K562 (cell line): Measurements from ENCODE around the gene PIEZO2. TPM values are rescaled to one million over a fixed set of nuclear protein-coding genes. Genes with fewer than 3 reads are reported as not detected.

Source experiments
- ATAC-seq: fragments of 200-7000 bp; cut with Tn5 transposase; 3 replicates; pipeline ENCODE4 v1.9.1; 2020; ENCODE audit warnings: moderate library complexity
- BruUV-seq: library from RNA; stranded (reverse); fragments of 400-500 nt; replicated peaks from 2 replicates; lab custom pipeline; 2021; lab: Mats Ljungman, UMichigan
- CTCF ChIA-PET: fragments of 300-600 bp; formaldehyde crosslinking; extraction: SDS; loops from one replicate; lab custom pipeline; 2021; ENCODE audit warnings: low intra/inter-chr PET ratio; lab: Yijun Ruan, JAX
- POLR2A ChIA-PET: fragments of 300-600, 350-650 bp; sonication (Branson Sonifier 250); formaldehyde crosslinking; extraction: SDS; loops from one replicate; lab custom pipeline; 2021; ENCODE audit warnings: antibody characterized with exemption, inconsistent platforms; lab: Yijun Ruan, JAX
- DNase-seq, 4 experiments: peaks; one replicate each; pipeline versions ENCODE4 v3.0.0 to v3.0.0-alpha.2; 2011 to 2018; ENCODE audit warnings: low spot score in 3 of 4, mixed read lengths in 3 of 4; ENCODE audit errors: extremely low read depth in 1 of 4
- FAIRE-seq: peaks from 2 replicates; lab custom pipeline; 2011; peaks lifted over from hg19 to GRCh38; lab: Jason Lieb, UNC
- H2AFZ ChIP-seq: 2 replicates; pipeline ENCODE4 v1.6.0; 2011; ENCODE audit warnings: low read depth, low read length, control low read depth, inconsistent platforms
- H3K27ac ChIP-seq: fragments of 200-600 bp; 3 replicates; pipeline ENCODE4 v1.8.0; 2011; ENCODE audit warnings: low read depth, mild to moderate bottlenecking, control low read depth, inconsistent platforms, low read length, moderate library complexity, mixed read lengths; ENCODE audit errors: extremely low read depth
- H3K27me3 ChIP-seq, 2 experiments: fragments of 300-600 bp in 1 of 2; 2 replicates in 1 of 2; 3 replicates in 1 of 2; pipeline versions ENCODE4 v1.6.0 to v1.8.0; 2011; ENCODE audit warnings: inconsistent platforms in 2 of 2, low read length in 2 of 2, mild to moderate bottlenecking in 1 of 2, mixed read lengths in 1 of 2, moderate library complexity in 1 of 2; ENCODE audit not compliant: control insufficient read depth in 2 of 2, insufficient read depth in 2 of 2
- H3K36me3 ChIP-seq: fragments of 300-600 bp; 3 replicates; pipeline ENCODE4 v1.8.0; 2011; ENCODE audit warnings: mild to moderate bottlenecking, low read length, inconsistent platforms; ENCODE audit not compliant: control insufficient read depth, insufficient read depth
- H3K4me1 ChIP-seq, 2 experiments: fragments of 200-600 bp in 1 of 2; replicated peaks in 1 of 2; 2 replicates in 1 of 2; 3 replicates in 1 of 2; pipeline versions ENCODE4 v1.5.1 to v1.8.0; 2011; ENCODE audit warnings: inconsistent platforms in 2 of 2, low read length in 2 of 2, mild to moderate bottlenecking in 1 of 2, mixed read lengths in 1 of 2, moderate library complexity in 1 of 2; ENCODE audit not compliant: control insufficient read depth in 2 of 2, insufficient read depth in 2 of 2
- H3K4me2 ChIP-seq: 2 replicates; pipeline ENCODE4 v1.6.1; 2011; ENCODE audit warnings: low read length, control low read depth, inconsistent platforms, mixed read lengths; ENCODE audit not compliant: insufficient read depth
- H3K4me3 ChIP-seq: fragments of 200-600 bp; sonication (generic), shearing (Covaris generic); 2 replicates; pipeline ENCODE4 v1.5.1; 2016; ENCODE audit warnings: control low read depth, inconsistent platforms
- H3K79me2 ChIP-seq: fragments of 200-600 bp; 3 replicates; pipeline ENCODE4 v1.8.0; 2011; ENCODE audit warnings: low read length, inconsistent platforms; ENCODE audit not compliant: control insufficient read depth, insufficient read depth
- H3K9ac ChIP-seq, 2 experiments: 2 replicates each; pipeline versions ENCODE4 v1.6.0 to v1.6.1; 2011; ENCODE audit warnings: low read depth in 2 of 2, low read length in 2 of 2, control low read depth in 1 of 2, inconsistent platforms in 1 of 2, mild to moderate bottlenecking in 1 of 2, mixed read lengths in 1 of 2; ENCODE audit not compliant: insufficient read depth in 1 of 2
- H3K9me1 ChIP-seq: one replicate; pipeline ENCODE4 v1.6.0; 2011; ENCODE audit warnings: inconsistent platforms, mild to moderate bottlenecking, low read length, moderate library complexity; ENCODE audit not compliant: control insufficient read depth, insufficient read depth
- H3K9me3 ChIP-seq: replicated peaks from 2 replicates; pipeline ENCODE4 v1.5.1; 2011; ENCODE audit warnings: low read depth, low read length, inconsistent platforms; ENCODE audit not compliant: control insufficient read depth, insufficient read depth
- H4K20me1 ChIP-seq: replicated peaks from 2 replicates; pipeline ENCODE4 v1.6.1; 2011; ENCODE audit warnings: low read length, inconsistent platforms, mixed read lengths; ENCODE audit not compliant: control insufficient read depth, insufficient read depth
- ATF1 ChIP-seq, 2 experiments: fragments of 450-650 bp in 1 of 2; IDR thresholded peaks; 2 replicates each; pipeline ENCODE4 v1.6.1; 2016; ENCODE audit warnings: missing compliant biosample characterization in 1 of 2, missing genetic modification characterization in 1 of 2
- ETS1 ChIP-seq: conservative IDR thresholded peaks from 2 replicates; pipeline ENCODE4 v1.6.1; 2011; ENCODE audit warnings: low read depth, mild to moderate bottlenecking, low read length; ENCODE audit not compliant: control insufficient read depth
- EZH2 ChIP-seq: IDR thresholded peaks from 2 replicates; pipeline ENCODE4 v1.6.1; 2012; ENCODE audit warnings: low read depth, mild to moderate bottlenecking, inconsistent platforms, low read length, borderline replicate concordance
- MXI1 ChIP-seq: IDR thresholded peaks from 2 replicates; pipeline ENCODE4 v1.6.1; 2011; ENCODE audit warnings: low read depth, mild to moderate bottlenecking, improper control_type of control experiment, low read length
- PTRF ChIP-seq: fragments of 450-650 bp; IDR thresholded peaks from 2 replicates; pipeline ENCODE4 v1.6.1; 2016; ENCODE audit warnings: mild to moderate bottlenecking, missing genetic modification characterization, missing compliant biosample characterization
- SMARCA5 ChIP-seq: fragments of 450-650 bp; IDR thresholded peaks from 2 replicates; pipeline ENCODE4 v1.6.1; 2016
- TCF3 ChIP-seq: sonication (generic); formaldehyde crosslinking; IDR thresholded peaks from 2 replicates; pipeline ENCODE4 v1.4.0; 2020; ENCODE audit warnings: mild to moderate bottlenecking, missing genetic modification reagents
- TGIF2 ChIP-seq: sonication (generic); formaldehyde crosslinking; IDR thresholded peaks from 2 replicates; pipeline ENCODE4 v1.8.1; 2022; ENCODE audit warnings: mild to moderate bottlenecking, missing genetic modification reagents, moderate library complexity
- ZBTB8A ChIP-seq: fragments of 450-650 bp; IDR thresholded peaks from 2 replicates; pipeline ENCODE4 v1.6.1; 2018; ENCODE audit warnings: mild to moderate bottlenecking, moderate library complexity; ENCODE audit not compliant: partially characterized antibody
- ZNF347 ChIP-seq: fragments of 450-650 bp; formaldehyde crosslinking; IDR thresholded peaks from 2 replicates; pipeline ENCODE4 v1.4.0; 2020; ENCODE audit warnings: low read depth, mild to moderate bottlenecking, moderate library complexity
- ZNF764 ChIP-seq: fragments of 250-450 bp; sonication (Bioruptor Pico); IDR thresholded peaks from 2 replicates; pipeline ENCODE4 v1.4.0; 2020; ENCODE audit warnings: low read depth, mild to moderate bottlenecking, moderate library complexity
- WGBS: fragments of 100-300 bp; shearing (Covaris generic); methylation state at CpG from one replicate; pipeline ENCODE4 v1.1.6; 2016; ENCODE audit warnings: low coverage, mixed read lengths; ENCODE audit not compliant: insufficient coverage; ENCODE audit errors: missing lambda C conversion rate; 5-methylcytosine and 5-hydroxymethylcytosine counted together
- in situ Hi-C: fragments of 300-500 bp; cut with MboI; formaldehyde crosslinking; loops from 4 replicates; pipeline ENCODE4 v1.15.0; 2018; ENCODE audit warnings: inconsistent platforms, mixed read lengths
- intact Hi-C: fragments of 100-400 bp; cut with micrococcal nuclease; formaldehyde crosslinking; loops from 2 replicates; pipeline ENCODE4 v1.14.2; 2022
- polyA plus RNA-seq, 8 experiments: library from polyadenylated mRNA; depleted of rRNA in 4 of 8; stranded (reverse) in 5 of 8; unstranded in 3 of 8; fragments of >200 nt; fragmentation: Nextera tagmentation in 2 of 8; fragmentation: Illumina TruSeq in 1 of 8; extraction: Ambion mirVana in 2 of 8; extraction: Trizol in 1 of 8; gene quantifications; 2 replicates each; pipeline versions ENCODE4 v1.2.1 to v1.2.3, GENCODE V29; 2011 to 2014; ENCODE audit warnings: inconsistent platforms in 1 of 8, missing spikeins in 1 of 8
- total RNA-seq, 7 experiments: library from RNA; depleted of rRNA in 6 of 7; stranded (reverse); fragments of >200 nt in 6 of 7; fragmentation: Illumina TruSeq in 2 of 7; extraction: Trizol in 2 of 7; gene quantifications; 2 replicates each; pipeline versions ENCODE4 v1.2.1 to v1.2.3, GENCODE V29; 2011 to 2021; ENCODE audit warnings: low replicate concordance in 1 of 7
- TF ChIP-seq, protein P1 (sequence below): fragments of 250-450 bp; sonication (Bioruptor Pico); IDR thresholded peaks from 2 replicates; pipeline ENCODE4 v1.5.0; 2021
- TF ChIP-seq, protein P2 (sequence below), 2 experiments: fragments of 250-450 bp in 1 of 2; fragments of 450-650 bp in 1 of 2; sonication (Bioruptor Pico) in 1 of 2; IDR thresholded peaks; 2 replicates each; pipeline versions ENCODE4 v1.6.1 to v1.8.0; 2016 to 2021; ENCODE audit warnings: mild to moderate bottlenecking in 2 of 2, moderate library complexity in 2 of 2, missing compliant biosample characterization in 1 of 2, missing genetic modification characterization in 1 of 2
- TF ChIP-seq, protein P3 (sequence below): fragments of 250-450 bp; sonication (Bioruptor Pico); IDR thresholded peaks from 2 replicates; pipeline ENCODE4 v1.5.0; 2021; ENCODE audit warnings: mild to moderate bottlenecking, moderate library complexity

PIEZO2 gene
- total and polyA plus RNA-seq, 9 of the 15 experiments (the other 6 are each of a cell fraction or from before 2014, with no cell fraction given), result 0.54 to 4.1 (median 2.0) TPM

GRCh38 chr18:10896851-10897250 is 252.5 kb downstream of the PIEZO2 start:
- in situ Hi-C loops (no loop called here), intact Hi-C loops (no loop called here)
- no peaks in the 10 kb centered on the region; a peak in 1 of 5 replicates for H3K27me3 ChIP-seq
- no peak overlapping the region for H2AFZ ChIP-seq
- FAIRE-seq, result no peak
- no peak overlapping the region for H3K4me2 ChIP-seq
- DNase-seq, result no peak
- H3K4me3 ChIP-seq, result no peak overlapping the region
- H3K79me2 ChIP-seq, result no peaks in the 10 kb centered on the region
- no peaks in the 10 kb centered on the region for H3K36me3 ChIP-seq
- no peaks in the 10 kb centered on the region for H3K9me3 ChIP-seq
- POLR2A ChIA-PET, result no interaction called here
- TF ChIP-seq SMARCA5 (no peak), PTRF (no peak), ZBTB8A (no peak), ATF1 (CRISPR knock-in tag; IDR thresholded peaks at IDR 0.05) (no peak), ATF1 (tag; IDR thresholded peaks at IDR 0.05) (no peak), MXI1 (no peak), TGIF2 (no peak), ZNF764 (CRISPR knock-in tag) (no peak), ETS1 (no peak), ZNF347 (CRISPR knock-in tag) (no peak), EZH2 (no peak), TCF3 (no peak)
- TF ChIP-seq, protein P1, sequence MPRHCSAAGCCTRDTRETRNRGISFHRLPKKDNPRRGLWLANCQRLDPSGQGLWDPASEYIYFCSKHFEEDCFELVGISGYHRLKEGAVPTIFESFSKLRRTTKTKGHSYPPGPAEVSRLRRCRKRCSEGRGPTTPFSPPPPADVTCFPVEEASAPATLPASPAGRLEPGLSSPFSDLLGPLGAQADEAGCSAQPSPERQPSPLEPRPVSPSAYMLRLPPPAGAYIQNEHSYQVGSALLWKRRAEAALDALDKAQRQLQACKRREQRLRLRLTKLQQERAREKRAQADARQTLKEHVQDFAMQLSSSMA, result no peak
- TF ChIP-seq, protein P2, sequence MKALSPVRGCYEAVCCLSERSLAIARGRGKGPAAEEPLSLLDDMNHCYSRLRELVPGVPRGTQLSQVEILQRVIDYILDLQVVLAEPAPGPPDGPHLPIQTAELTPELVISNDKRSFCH (CRISPR knock-in tag; IDR thresholded peaks at IDR 0.05), result no peak
- TF ChIP-seq, protein P2 (tag; IDR thresholded peaks at IDR 0.05), result no peak
- TF ChIP-seq, protein P3, sequence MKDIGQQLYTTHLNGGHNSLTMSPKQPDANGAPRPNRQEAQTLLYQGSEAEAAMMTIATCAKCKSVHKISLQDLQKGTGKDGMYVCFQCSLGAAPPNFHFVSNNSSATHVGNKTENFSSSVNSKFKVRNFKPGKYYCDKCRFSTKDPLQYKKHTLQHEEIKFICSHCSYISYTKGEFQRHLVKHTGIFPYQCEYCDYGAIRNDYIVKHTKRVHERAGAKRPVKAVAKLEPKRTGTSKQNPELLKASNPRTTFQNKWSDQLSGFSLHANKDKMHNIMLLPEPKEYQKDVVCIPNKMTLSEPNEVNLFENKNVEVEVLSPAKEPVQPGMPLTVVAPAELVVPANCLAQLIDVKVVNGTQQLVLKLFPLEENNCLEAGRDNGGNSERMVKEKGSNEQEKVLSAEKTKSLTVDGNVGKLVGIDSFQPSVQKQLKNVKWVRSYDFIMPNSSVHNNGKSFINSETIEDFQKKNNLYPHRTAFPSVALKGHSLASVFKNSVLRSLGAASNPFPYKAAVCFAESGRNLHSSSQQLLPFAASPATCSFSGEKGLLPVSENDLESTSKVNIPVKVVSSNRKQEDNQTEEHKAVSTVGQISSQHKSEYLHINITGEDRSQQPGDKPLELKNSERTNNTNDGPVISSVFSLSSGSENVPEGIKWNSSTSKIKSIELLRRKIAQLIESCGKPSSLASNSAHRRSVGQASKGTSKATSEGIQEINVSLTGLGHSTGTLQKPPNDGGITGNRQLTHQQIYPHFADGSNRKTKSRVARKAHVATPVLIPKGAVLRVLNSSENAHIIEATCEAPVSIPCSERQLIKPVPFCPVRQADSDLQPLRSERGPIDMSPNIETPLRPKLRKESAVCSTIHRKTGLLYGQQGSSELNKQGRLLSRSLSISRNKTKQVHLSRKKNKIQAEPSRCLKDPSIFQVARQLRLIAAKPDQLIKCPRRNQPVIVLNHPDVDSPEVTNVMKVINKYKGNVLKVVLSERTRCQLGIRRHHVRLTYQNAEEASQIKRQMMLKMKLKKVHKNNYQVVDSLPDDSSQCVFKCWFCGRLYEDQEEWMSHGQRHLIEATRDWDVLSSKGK (CRISPR knock-in tag), result no peak
- ATAC-seq, result no peak
- BruUV-seq, result no TSS peak
- no peaks in the 10 kb centered on the region for H3K9me1 ChIP-seq
- H3K27ac ChIP-seq, result no peak overlapping the region
- no peaks in the 10 kb centered on the region for H3K4me1 ChIP-seq
- CTCF ChIA-PET, result no interaction called here
- WGBS, result 0% methylated on average over 3 of the region's 3 CpGs
- H3K9ac ChIP-seq, result no peak overlapping the region
- no peaks in the 10 kb centered on the region for H4K20me1 ChIP-seq
